Measurements from ENCODE around the gene GMCL2. TPM values are rescaled to one million over a fixed set of nuclear protein-coding genes. Genes with fewer than 3 reads are reported as not detected.

The GMCL2 gene, protein sequence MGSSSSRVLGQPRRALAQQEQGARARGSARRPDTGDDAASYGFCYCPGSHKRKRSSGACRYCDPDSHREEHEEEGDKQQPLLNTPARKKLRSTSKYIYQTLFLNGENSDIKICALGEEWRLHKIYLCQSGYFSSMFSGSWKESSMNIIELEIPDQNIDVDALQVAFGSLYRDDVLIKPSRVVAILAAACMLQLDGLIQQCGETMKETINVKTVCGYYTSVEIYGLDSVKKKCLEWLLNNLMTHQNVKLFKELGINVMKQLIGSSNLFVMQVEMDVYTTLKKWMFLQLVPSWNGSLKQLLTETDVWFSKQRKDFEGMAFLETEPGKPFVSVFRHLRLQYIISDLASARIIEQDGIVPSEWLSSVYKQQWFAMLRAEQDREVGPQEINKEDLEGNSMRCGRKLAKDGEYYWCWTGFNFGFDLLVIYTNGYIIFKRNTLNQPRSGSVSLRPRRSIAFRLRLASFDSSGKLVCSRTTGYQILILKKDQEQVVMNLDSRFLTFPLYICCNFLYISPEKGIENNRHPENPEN
- total RNA-seq (not detected), polyA plus RNA-seq (not detected)
- long read RNA-seq, donor 1: 0 reads
- long read RNA-seq, donor 2: 0 reads
- long read RNA-seq, donor 3: 0 reads

DNA sequence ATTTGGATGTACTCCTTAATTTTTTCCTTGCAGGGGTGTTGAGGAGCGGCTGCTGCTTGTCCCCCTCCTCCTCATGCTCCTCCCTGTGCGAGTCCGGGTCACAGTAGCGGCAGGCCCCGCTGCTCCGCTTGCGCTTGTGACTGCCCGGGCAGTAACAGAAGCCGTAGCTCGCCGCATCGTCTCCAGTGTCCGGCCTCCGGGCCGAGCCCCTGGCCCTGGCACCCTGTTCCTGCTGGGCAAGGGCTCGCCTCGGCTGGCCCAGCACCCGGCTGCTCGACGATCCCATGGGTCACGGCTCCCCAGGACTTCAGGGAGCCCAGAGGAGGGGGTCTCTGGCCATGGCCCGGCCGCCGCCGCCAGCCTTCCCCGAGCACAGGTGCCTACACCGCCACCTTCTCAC lies at the start of gene GMCL2:
GMCL2 (minus strand) TSS at position 358 of the 400 bp plus-strand sequence; CDS start at position 286, 72 bp downstream.
- H3K4me3 ChIP-seq: no peak within 1 kb of the TSS
- H3K36me3 ChIP-seq: no peaks in the 10 kb centered on the region
- TF ChIP-seq POLR2A (IDR thresholded peaks at IDR 0.05): no peak
- TF ChIP-seq CTCF (IDR thresholded peaks at IDR 0.05): no peak
- no peak for TF ChIP-seq EP300 (IDR thresholded peaks at IDR 0.05)
- no peaks in the 10 kb centered on the region for H3K4me1 ChIP-seq (ENCODE audit: insufficient read depth)
- WGBS, 3 donors: 61 to 81% (median 61%) methylated on average over 27 of the region's 27 CpGs
- DNase-seq: no peak
- H3K27me3 ChIP-seq: no peaks in the 10 kb centered on the region
- intact Hi-C loops (cut with DNase I): no loop called here
- no peak within 1 kb of the TSS for H3K27ac ChIP-seq
- no peaks in the 10 kb centered on the region for H3K9me3 ChIP-seq

DNA sequence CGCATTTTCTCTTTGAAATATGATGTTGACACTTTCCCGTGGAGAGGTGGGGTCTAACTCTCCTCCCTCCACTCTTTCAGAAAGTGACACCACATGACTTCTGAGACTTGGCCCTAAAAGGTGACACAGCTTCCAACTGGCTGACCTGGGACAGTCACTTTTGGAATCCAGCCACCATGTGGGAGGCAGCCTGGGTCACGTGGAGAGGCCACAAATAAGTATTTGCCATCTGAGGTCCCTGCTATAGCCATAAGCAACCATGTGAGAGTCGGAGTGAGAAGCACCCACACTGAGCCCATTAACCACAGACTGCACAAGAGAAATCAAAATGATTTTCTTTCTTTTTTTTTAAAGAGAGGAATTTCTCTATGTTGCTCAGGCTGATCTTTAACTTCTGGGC lies 49.5 kb upstream of the GMCL2 start:
- TF ChIP-seq POLR2A (IDR thresholded peaks at IDR 0.05): no peak
- no peak for TF ChIP-seq EP300 (IDR thresholded peaks at IDR 0.05)
- no peak for TF ChIP-seq CTCF (IDR thresholded peaks at IDR 0.05)
- WGBS, 3 donors: 34 to 50% (median 38%) methylated on average over 4 of the region's 4 CpGs
- intact Hi-C loops (cut with DNase I): no loop called here
- H3K27ac ChIP-seq: no peak overlapping the region
- H3K9me3 ChIP-seq: no peaks in the 10 kb centered on the region
- peaks cover under 1% of the 10 kb centered on the region for H3K4me1 ChIP-seq (ENCODE audit: insufficient read depth)
- no peak for DNase-seq
- no peaks in the 10 kb centered on the region for H3K27me3 ChIP-seq
- H3K36me3 ChIP-seq: no peaks in the 10 kb centered on the region
- no peak overlapping the region for H3K4me3 ChIP-seq

GRCh38 chr5:178236126-178236525 lies 49.0 kb upstream of the GMCL2 start:
- Histone ChIP-seq H3K9me3 (no peaks in the 10 kb centered on the region), H3K27ac (no peak overlapping the region), H3K4me3 (no peak overlapping the region), H3K4me1 (ENCODE audit: insufficient read depth) (peaks cover 6% of the 10 kb centered on the region), H3K36me3 (no peaks in the 10 kb centered on the region), H3K27me3 (no peaks in the 10 kb centered on the region)
- WGBS, 3 donors: 91 to 92% (median 91%) methylated on average over 9 of the region's 9 CpGs
- intact Hi-C loops (cut with DNase I): no loop called here
- TF ChIP-seq CTCF (IDR thresholded peaks at IDR 0.05): no peak
- no peak for TF ChIP-seq POLR2A (IDR thresholded peaks at IDR 0.05)
- no peak for TF ChIP-seq EP300 (IDR thresholded peaks at IDR 0.05)
- DNase-seq: no peak

- H3K27me3 ChIP-seq: no peaks in the 10 kb centered on the region
- no peaks in the 10 kb centered on the region for H3K36me3 ChIP-seq
- no peak for DNase-seq
- peaks cover 10% of the 10 kb centered on the region for H3K4me1 ChIP-seq (ENCODE audit: insufficient read depth)
- intact Hi-C loops (cut with DNase I): no loop called here
- TF ChIP-seq POLR2A (IDR thresholded peaks at IDR 0.05) (no peak), CTCF (IDR thresholded peaks at IDR 0.05) (no peak), EP300 (IDR thresholded peaks at IDR 0.05) (no peak)
- no peak overlapping the region for H3K4me3 ChIP-seq
- H3K9me3 ChIP-seq: no peaks in the 10 kb centered on the region
- no peak overlapping the region for H3K27ac ChIP-seq
- WGBS, 3 donors: 79 to 90% (median 85%) methylated on average over 3 of the region's 3 CpGs
Observed at GRCh38 chr5:178235588-178235974, 48.4 kb upstream of the GMCL2 start.

Data from ovary (tissue), 10 donors.